ENCODE data around the gene RAPGEF6. TPM values are rescaled to one million over a fixed set of nuclear protein-coding genes. Genes with fewer than 3 reads are reported as not detected.

The RAPGEF6 gene
- total RNA-seq, 1 donor from 2014 or later: 18.9 TPM

DNA sequence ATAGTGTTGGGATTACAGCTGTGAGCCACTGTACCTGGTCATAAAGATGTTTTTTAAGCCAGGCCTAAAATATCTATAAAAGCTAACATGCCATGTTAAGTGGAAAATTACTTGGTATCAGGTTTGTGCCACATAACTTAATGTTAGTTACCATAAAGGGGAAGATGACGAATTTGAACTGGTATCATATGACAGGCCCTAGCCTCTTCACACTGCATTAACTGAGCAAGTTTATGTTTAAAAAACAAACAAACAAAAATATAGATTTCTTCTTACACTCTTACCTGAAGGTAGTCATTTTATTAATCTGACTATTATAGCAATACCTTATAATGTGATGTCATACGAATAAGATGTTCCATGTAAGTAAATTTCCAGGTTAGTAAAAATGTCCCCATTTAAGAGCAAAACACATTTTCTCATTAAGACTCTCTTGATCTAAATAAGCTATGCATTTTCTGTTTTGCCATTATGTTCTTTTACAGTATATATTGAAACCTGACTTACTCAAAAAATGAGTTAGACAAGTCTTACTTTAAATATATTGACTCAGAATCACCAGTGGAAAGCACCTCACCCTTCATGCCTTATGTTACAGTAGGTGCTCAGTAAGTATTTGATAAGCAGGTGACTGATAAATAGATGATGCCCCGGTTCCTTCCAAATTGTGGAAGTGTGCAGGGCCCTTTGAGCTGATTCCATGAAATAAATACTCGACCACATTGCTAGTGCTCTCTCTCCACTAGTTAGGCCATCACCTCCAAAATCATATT lies 245.7 kb downstream of the RAPGEF6 start:
- peaks cover 33% of the 10 kb centered on the region for H3K36me3 Mint-ChIP-seq (ENCODE audit: unreplicated experiment)
- no peaks in the 10 kb centered on the region for H3K27me3 Mint-ChIP-seq (ENCODE audit: unreplicated experiment)
- TF ChIP-seq, protein P1, sequence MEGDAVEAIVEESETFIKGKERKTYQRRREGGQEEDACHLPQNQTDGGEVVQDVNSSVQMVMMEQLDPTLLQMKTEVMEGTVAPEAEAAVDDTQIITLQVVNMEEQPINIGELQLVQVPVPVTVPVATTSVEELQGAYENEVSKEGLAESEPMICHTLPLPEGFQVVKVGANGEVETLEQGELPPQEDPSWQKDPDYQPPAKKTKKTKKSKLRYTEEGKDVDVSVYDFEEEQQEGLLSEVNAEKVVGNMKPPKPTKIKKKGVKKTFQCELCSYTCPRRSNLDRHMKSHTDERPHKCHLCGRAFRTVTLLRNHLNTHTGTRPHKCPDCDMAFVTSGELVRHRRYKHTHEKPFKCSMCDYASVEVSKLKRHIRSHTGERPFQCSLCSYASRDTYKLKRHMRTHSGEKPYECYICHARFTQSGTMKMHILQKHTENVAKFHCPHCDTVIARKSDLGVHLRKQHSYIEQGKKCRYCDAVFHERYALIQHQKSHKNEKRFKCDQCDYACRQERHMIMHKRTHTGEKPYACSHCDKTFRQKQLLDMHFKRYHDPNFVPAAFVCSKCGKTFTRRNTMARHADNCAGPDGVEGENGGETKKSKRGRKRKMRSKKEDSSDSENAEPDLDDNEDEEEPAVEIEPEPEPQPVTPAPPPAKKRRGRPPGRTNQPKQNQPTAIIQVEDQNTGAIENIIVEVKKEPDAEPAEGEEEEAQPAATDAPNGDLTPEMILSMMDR (IDR thresholded peaks at IDR 0.05): no peak
- peaks cover 28% of the 10 kb centered on the region for H3K4me1 Mint-ChIP-seq (ENCODE audit: unreplicated experiment)
- H3K9me3 Mint-ChIP-seq (ENCODE audit: unreplicated experiment): no peaks in the 10 kb centered on the region
- no peak overlapping the region for H3K4me3 Mint-ChIP-seq (ENCODE audit: unreplicated experiment)
- no peak overlapping the region for H3K27ac Mint-ChIP-seq (ENCODE audit: unreplicated experiment)
- no peak for DNase-seq (ENCODE audit: extremely low spot score, unreplicated experiment)

DNA sequence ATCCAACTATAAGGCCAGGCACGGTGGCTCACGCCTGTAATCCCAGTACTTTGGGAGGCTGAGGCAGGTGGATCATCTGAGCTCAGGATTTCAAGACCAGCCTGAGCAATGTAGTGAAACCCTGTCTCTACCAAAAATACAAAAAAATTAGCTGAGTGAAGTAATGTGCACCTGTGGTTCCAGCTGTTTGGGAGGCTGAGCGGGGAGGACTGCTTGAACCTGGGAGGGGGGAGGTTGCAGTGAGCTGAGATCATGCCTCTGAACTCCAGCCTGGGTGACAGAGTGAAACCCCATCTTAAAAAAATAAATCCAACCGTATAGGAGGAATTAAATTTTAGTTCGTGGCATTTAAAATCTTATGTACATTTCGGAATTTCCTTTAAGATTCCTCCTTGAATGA lies 247.8 kb downstream of the RAPGEF6 start:
- TF ChIP-seq, protein P1 (IDR thresholded peaks at IDR 0.05): no peak

DNA sequence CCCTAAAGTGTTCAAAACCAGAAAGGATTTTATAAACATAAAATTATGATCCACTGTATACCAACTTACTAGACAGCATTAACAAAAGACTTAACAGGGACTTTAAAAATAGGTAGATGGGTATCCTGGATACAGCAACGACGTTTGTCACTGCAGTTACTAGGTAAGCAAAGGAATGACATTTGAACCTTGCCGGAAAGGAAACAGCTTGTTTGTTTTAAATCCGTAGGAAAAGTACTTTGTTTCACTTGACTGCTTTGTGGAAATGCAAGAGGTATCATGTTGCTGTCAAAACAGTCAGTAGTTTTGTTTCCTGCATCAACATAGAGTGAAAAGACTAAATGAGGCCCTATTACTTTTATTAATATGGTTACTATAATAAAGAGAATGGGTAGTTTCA lies 248.2 kb downstream of the RAPGEF6 start:
- Mint-ChIP-seq H3K9me3 (ENCODE audit: unreplicated experiment) (no peaks in the 10 kb centered on the region), H3K27me3 (ENCODE audit: unreplicated experiment) (no peaks in the 10 kb centered on the region), H3K4me3 (ENCODE audit: unreplicated experiment) (no peak overlapping the region), H3K27ac (ENCODE audit: unreplicated experiment) (peak overlapping the region; percentile 79), H3K4me1 (ENCODE audit: unreplicated experiment) (peaks cover 32% of the 10 kb centered on the region), H3K36me3 (ENCODE audit: unreplicated experiment) (peaks cover 11% of the 10 kb centered on the region)
- TF ChIP-seq, protein P1 (IDR thresholded peaks at IDR 0.05): no peak
- DNase-seq (ENCODE audit: extremely low spot score, unreplicated experiment): no peak

More for the DNA sequence above, 247.8 kb downstream of the RAPGEF6 start:
- Mint-ChIP-seq H3K4me1 (ENCODE audit: unreplicated experiment) (peaks cover 29% of the 10 kb centered on the region), H3K4me3 (ENCODE audit: unreplicated experiment) (no peak overlapping the region), H3K27ac (ENCODE audit: unreplicated experiment) (peak overlapping the region; percentile 79), H3K27me3 (ENCODE audit: unreplicated experiment) (no peaks in the 10 kb centered on the region), H3K36me3 (ENCODE audit: unreplicated experiment) (peaks cover 14% of the 10 kb centered on the region), H3K9me3 (ENCODE audit: unreplicated experiment) (no peaks in the 10 kb centered on the region)
- DNase-seq (ENCODE audit: extremely low spot score, unreplicated experiment): no peak

DNA sequence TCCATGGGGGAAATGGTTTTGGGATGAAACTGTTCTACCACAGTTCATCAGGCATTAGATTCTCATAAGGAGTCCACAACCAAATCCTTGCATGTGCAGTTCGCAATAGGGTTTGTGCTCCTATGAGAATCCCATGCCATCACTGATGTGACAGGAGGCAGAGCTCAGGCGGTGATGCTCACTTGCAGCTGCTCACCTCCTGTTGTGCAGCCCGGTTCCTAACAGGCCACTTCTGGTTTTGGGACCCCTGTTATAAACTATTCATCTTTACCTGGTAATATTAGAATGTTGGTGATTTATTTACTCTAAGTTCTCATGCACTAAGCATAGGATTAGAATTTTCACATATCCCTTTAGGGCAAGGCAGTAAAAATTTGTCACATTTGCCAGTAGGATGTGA lies 248.9 kb downstream of the RAPGEF6 start:
- Mint-ChIP-seq H3K4me3 (ENCODE audit: unreplicated experiment) (no peak overlapping the region), H3K4me1 (ENCODE audit: unreplicated experiment) (peaks cover 37% of the 10 kb centered on the region), H3K27me3 (ENCODE audit: unreplicated experiment) (no peaks in the 10 kb centered on the region), H3K36me3 (ENCODE audit: unreplicated experiment) (peaks cover 7% of the 10 kb centered on the region), H3K27ac (ENCODE audit: unreplicated experiment) (peak overlapping the region; percentile 79), H3K9me3 (ENCODE audit: unreplicated experiment) (no peaks in the 10 kb centered on the region)
- no peak for DNase-seq (ENCODE audit: extremely low spot score, unreplicated experiment)
- TF ChIP-seq, protein P1 (IDR thresholded peaks at IDR 0.05): no peak

DNA sequence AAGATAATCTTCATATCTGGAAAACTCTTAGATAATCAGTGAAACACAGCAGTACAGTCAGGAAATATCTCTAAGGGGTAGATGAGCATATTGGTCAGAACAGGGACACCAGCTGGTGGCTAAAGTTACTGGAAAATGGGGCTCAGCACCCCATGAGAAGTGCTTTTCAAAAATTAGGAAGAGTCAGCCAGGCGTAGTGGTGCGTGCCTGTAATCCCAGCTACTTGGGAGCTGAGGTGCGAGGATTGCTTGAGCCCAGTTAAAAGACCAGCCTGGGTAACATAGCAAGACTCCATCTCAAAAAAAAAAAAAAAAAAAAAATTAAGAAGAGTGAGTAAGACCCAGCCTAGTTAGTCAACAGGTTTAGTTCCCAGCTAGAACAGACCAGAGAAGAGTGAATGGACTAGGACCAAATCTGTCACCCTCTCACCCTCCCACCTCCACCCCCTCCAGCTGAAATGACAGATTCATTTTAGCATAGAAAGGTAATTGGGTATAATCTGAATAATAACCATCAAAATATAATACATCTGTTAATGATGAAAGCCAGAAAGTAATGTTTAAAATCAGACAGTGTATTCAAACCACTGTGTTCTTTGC lies 250.3 kb downstream of the RAPGEF6 start:
- H3K27ac Mint-ChIP-seq (ENCODE audit: unreplicated experiment): peak overlapping the region; percentile 4

More for the DNA sequence above, 250.3 kb downstream of the RAPGEF6 start:
- TF ChIP-seq, protein P1 (IDR thresholded peaks at IDR 0.05): no peak
- no peak for DNase-seq (ENCODE audit: extremely low spot score, unreplicated experiment)
- H3K4me1 Mint-ChIP-seq (ENCODE audit: unreplicated experiment): peaks cover 48% of the 10 kb centered on the region
- no peak overlapping the region for H3K4me3 Mint-ChIP-seq (ENCODE audit: unreplicated experiment)
- no peaks in the 10 kb centered on the region for H3K27me3 Mint-ChIP-seq (ENCODE audit: unreplicated experiment)
- peaks cover 1% of the 10 kb centered on the region for H3K36me3 Mint-ChIP-seq (ENCODE audit: unreplicated experiment)
- no peaks in the 10 kb centered on the region for H3K9me3 Mint-ChIP-seq (ENCODE audit: unreplicated experiment)

Measured in osteocyte (in vitro differentiated cells).